PC-9 (cell line): ENCODE data around the gene SLC15A1. TPM values are rescaled to one million over a fixed set of nuclear protein-coding genes. Genes with fewer than 3 reads are reported as not detected.

ENCODE experiments used
- BruUV-seq: library from RNA; stranded (reverse); fragments of 400-500 nt; replicated peaks from 2 replicates; lab custom pipeline; 2021; lab: Mats Ljungman, UMichigan
- CTCF ChIA-PET: fragments of 300-600 bp; sonication (Branson Sonifier 250); formaldehyde crosslinking; loops from one replicate; lab custom pipeline; 2022; ENCODE audit warnings: antibody characterized with exemption; lab: Charles Lee
- POLR2A ChIA-PET: fragments of 300-600 bp; sonication (Branson Sonifier 250); formaldehyde crosslinking; loops from one replicate; lab custom pipeline; 2022; ENCODE audit warnings: antibody characterized with exemption; ENCODE audit not compliant: unreplicated experiment; lab: Charles Lee
- DNase-seq, 2 experiments: peaks; one replicate each; pipeline versions ENCODE4 v3.0.0 to v3.0.0-alpha.2; 2015 to 2022; ENCODE audit warnings: mixed read lengths in 1 of 2
- H2AFZ ChIP-seq: fragments of 200-600 bp; sonication (generic); 2 replicates; pipeline ENCODE4 v1.8.1; 2017; ENCODE audit warnings: antibody characterized with exemption
- H3F3A ChIP-seq: fragments of 200-600 bp; sonication (generic); 2 replicates; pipeline ENCODE4 v1.8.1; 2017; ENCODE audit warnings: antibody characterized with exemption, mild to moderate bottlenecking, low read depth; ENCODE audit not compliant: insufficient read depth
- H3K27ac ChIP-seq: fragments of 200-600 bp; sonication (generic); 2 replicates; pipeline ENCODE4 v1.6.1; 2016; ENCODE audit warnings: mixed run types
- H3K27me3 ChIP-seq: fragments of 200-600 bp; sonication (generic); 2 replicates; pipeline ENCODE4 v1.6.1; 2016; ENCODE audit warnings: low read depth, mixed run types; ENCODE audit not compliant: insufficient read depth
- H3K36me3 ChIP-seq: fragments of 200-600 bp; sonication (generic); 2 replicates; pipeline ENCODE4 v1.6.1; 2016; ENCODE audit warnings: low read depth, mixed run types
- H3K4me1 ChIP-seq: fragments of 200-600 bp; sonication (generic); replicated peaks from 2 replicates; pipeline ENCODE4 v1.6.1; 2016; ENCODE audit warnings: mixed run types; ENCODE audit not compliant: insufficient read depth
- H3K4me2 ChIP-seq: fragments of 200-600 bp; sonication (generic); 2 replicates; pipeline ENCODE4 v1.6.1; 2017; ENCODE audit warnings: mixed run types
- H3K4me3 ChIP-seq: fragments of 200-600 bp; sonication (generic); 2 replicates; pipeline ENCODE4 v1.6.1; 2016; ENCODE audit warnings: mixed run types
- H3K79me2 ChIP-seq: fragments of 200-600 bp; sonication (generic); 2 replicates; pipeline ENCODE4 v1.6.1; 2017; ENCODE audit warnings: low read depth, mixed run types
- H3K9me2 ChIP-seq: fragments of 200-600 bp; sonication (generic); 2 replicates; pipeline ENCODE4 v1.8.1; 2017; ENCODE audit warnings: mild to moderate bottlenecking; ENCODE audit not compliant: insufficient read depth
- H3K9me3 ChIP-seq: fragments of 200-600 bp; sonication (generic); 2 replicates; pipeline ENCODE4 v1.8.1; 2016; ENCODE audit warnings: low read depth; ENCODE audit not compliant: insufficient read depth
- H4K20me1 ChIP-seq: fragments of 200-600 bp; sonication (generic); 2 replicates; pipeline ENCODE4 v1.8.1; 2017; ENCODE audit not compliant: insufficient read depth
- EZH2 ChIP-seq: fragments of 200-600 bp; sonication (generic); IDR thresholded peaks from 2 replicates; pipeline ENCODE4 v1.8.0; 2017; ENCODE audit warnings: antibody characterized with exemption, low read depth
- intact Hi-C: fragments of 100-400 bp; cut with micrococcal nuclease; formaldehyde crosslinking; loops from one replicate; pipeline ENCODE4 v1.10.0; 2022; ENCODE audit not compliant: unreplicated experiment
- total RNA-seq: library from RNA; stranded (reverse); gene quantifications from 2 replicates; pipeline ENCODE4 v1.2.3, GENCODE V29; 2021
- TF ChIP-seq, protein P1 (sequence below): fragments of 200-600 bp; sonication (generic); conservative IDR thresholded peaks from 2 replicates; pipeline ENCODE4 v1.6.1; 2017; ENCODE audit warnings: mixed run types, antibody characterized with exemption, mild to moderate bottlenecking, moderate library complexity

SLC15A1 gene
- total RNA-seq, 1 experiment from 2014 or later: 0.55 TPM

DNA sequence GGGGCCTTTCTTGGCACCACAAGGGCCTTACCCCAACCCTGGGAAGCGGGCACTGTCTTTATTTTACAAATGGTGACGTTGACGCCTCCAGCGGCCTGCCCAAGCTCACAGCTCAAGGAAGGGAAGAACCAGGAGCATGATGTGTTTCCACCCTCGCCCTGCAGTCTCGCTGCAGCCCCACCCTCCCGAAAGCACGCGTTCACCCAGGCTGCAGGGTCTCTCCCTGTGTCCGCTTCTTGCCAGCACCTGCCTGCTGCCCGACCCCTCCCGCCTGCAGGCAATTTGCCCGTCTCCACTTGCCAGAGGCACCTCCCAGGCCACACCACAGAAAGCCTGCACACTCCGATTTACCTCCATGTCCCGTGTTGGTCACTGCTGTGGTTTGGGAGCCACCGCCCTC, 76.6 kb downstream of the SLC15A1 start:
- no peak for DNase-seq
- TF ChIP-seq EZH2: no peak
- TF ChIP-seq, protein P1, sequence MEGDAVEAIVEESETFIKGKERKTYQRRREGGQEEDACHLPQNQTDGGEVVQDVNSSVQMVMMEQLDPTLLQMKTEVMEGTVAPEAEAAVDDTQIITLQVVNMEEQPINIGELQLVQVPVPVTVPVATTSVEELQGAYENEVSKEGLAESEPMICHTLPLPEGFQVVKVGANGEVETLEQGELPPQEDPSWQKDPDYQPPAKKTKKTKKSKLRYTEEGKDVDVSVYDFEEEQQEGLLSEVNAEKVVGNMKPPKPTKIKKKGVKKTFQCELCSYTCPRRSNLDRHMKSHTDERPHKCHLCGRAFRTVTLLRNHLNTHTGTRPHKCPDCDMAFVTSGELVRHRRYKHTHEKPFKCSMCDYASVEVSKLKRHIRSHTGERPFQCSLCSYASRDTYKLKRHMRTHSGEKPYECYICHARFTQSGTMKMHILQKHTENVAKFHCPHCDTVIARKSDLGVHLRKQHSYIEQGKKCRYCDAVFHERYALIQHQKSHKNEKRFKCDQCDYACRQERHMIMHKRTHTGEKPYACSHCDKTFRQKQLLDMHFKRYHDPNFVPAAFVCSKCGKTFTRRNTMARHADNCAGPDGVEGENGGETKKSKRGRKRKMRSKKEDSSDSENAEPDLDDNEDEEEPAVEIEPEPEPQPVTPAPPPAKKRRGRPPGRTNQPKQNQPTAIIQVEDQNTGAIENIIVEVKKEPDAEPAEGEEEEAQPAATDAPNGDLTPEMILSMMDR: no peak
- H3K36me3 ChIP-seq: no peaks in the 10 kb centered on the region
- no TSS peak for BruUV-seq
- H3K4me3 ChIP-seq: no peak overlapping the region
- intact Hi-C loops: loop anchor here (10.0 kb wide), 1 partner anchor 359 kb away; no protein-coding TSS in a partner anchor
- no peak overlapping the region for H3K4me2 ChIP-seq
- no peak overlapping the region for H2AFZ ChIP-seq
- POLR2A ChIA-PET: no interaction called here
- peaks cover 12% of the 10 kb centered on the region; the same call in 1 of the 2 replicates for H3F3A ChIP-seq
- H4K20me1 ChIP-seq: no peaks in the 10 kb centered on the region
- H3K27ac ChIP-seq: no peak overlapping the region
- H3K27me3 ChIP-seq: no peaks in the 10 kb centered on the region
- no peaks in the 10 kb centered on the region for H3K9me3 ChIP-seq
- peaks cover 14% of the 10 kb centered on the region for H3K4me1 ChIP-seq
- CTCF ChIA-PET: no interaction called here
- H3K9me2 ChIP-seq: no peaks in the 10 kb centered on the region
- H3K79me2 ChIP-seq: no peaks in the 10 kb centered on the region

DNA sequence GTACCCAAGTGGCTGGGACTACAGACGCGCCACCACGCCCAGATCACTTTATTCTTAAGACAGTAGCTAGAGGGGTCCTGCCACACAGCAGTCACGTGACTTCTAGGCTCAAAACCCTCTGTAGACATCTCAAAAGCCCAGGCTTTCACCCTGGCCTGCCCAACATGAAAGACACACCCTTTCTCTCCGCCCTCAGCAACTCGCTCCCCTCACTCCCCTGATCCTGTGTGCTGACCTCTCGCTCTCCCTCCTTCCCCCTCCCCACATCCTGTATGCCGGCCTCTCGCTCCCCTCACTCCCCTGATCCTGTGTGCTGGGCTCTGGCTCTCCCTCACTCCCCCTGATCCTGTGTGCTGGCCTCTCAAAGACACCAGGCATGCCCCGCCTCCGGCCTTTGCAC, 77.4 kb downstream of the SLC15A1 start:
- H3K79me2 ChIP-seq: no peaks in the 10 kb centered on the region
- no peak for DNase-seq
- H3K4me2 ChIP-seq: no peak overlapping the region
- POLR2A ChIA-PET: no interaction called here
- no peak overlapping the region for H2AFZ ChIP-seq
- H3K27ac ChIP-seq: no peak overlapping the region
- TF ChIP-seq, protein P1: no peak
- no peak for TF ChIP-seq EZH2
- H3K36me3 ChIP-seq: no peaks in the 10 kb centered on the region
- H3K9me3 ChIP-seq: no peaks in the 10 kb centered on the region
- intact Hi-C loops: loop anchor here (10.0 kb wide), 1 partner anchor 360 kb away; no protein-coding TSS in a partner anchor
- H3K27me3 ChIP-seq: no peaks in the 10 kb centered on the region
- no peaks in the 10 kb centered on the region for H3K9me2 ChIP-seq
- H3K4me3 ChIP-seq: no peak overlapping the region
- no peaks in the 10 kb centered on the region for H4K20me1 ChIP-seq
- no TSS peak for BruUV-seq
- CTCF ChIA-PET: no interaction called here
- peaks cover 14% of the 10 kb centered on the region for H3K4me1 ChIP-seq
- peaks cover 12% of the 10 kb centered on the region; the same call in 1 of the 2 replicates for H3F3A ChIP-seq

DNA sequence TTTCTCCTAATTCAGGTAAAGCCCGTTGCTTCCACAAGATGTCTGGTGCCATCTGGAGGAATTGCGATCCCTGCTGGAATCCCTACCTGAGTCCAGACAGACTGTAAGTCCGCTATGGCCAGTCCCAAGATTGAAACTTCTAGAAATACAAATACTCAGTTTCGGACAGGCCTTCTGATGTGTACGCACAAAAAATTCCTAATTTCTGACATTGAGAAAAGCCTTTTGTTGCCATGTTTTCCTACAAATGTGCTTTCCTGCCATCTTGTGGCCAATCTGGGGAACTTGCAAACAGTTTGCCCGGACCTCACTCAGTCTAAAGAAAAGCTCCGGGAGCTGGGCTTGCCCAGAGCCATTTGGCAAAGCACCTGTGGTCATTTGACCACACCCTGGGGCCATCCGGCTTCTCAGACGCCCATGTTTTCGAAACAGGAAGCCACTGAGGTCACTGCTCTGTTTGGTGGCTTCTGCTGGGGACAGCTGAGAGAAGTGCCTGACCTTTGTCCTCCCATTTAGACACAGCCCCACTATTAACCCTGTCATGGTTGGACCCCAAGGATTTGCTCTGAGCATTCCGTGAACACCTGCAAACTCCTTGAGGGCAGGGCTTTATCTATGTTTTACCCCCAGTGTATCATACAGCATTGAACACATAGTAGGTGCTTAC, 79.4 kb downstream of the SLC15A1 start:
- no TSS peak for BruUV-seq
- Histone ChIP-seq H3K27me3 (no peaks in the 10 kb centered on the region), H3K27ac (no peak overlapping the region), H3F3A (peaks cover 12% of the 10 kb centered on the region; the same call in 1 of the 2 replicates), H3K9me3 (no peaks in the 10 kb centered on the region), H3K4me3 (no peak overlapping the region), H2AFZ (no peak overlapping the region), H3K36me3 (no peaks in the 10 kb centered on the region), H4K20me1 (no peaks in the 10 kb centered on the region), H3K4me2 (peak overlapping the region; percentile 46), H3K79me2 (no peaks in the 10 kb centered on the region), H3K4me1 (peaks cover 14% of the 10 kb centered on the region), H3K9me2 (no peaks in the 10 kb centered on the region)
- intact Hi-C loops: loop anchor here (1.0 to 10.0 kb wide), 7 partner anchors 96 to 818 kb away; partner anchors contain the start of genes FARP1 and STK24
- ChIA-PET POLR2A (interaction anchor here (0.7 kb wide), 2 partner anchors 117 to 223 kb away, joined by 3 read pairs; no protein-coding TSS in a partner anchor), CTCF (interaction anchor here (0.5 to 0.9 kb wide), 11 partner anchors 19 to 715 kb away, joined by 3 to 10 read pairs (median 3); no protein-coding TSS in a partner anchor)
- no peak for TF ChIP-seq EZH2
- TF ChIP-seq, protein P1: peak; percentile 95
- peak; percentile 82 to 90 for DNase-seq
